Measurements from ENCODE around the gene ANKK1. TPM values are rescaled to one million over a fixed set of nuclear protein-coding genes. Genes with fewer than 3 reads are reported as not detected.

ANKK1 gene
- total and polyA plus RNA-seq, 2 of the 8 experiments (the other 6 are each of a cell fraction or from before 2014, with no cell fraction given), result 0.11 TPM; not detected in 1

GRCh38 chr11:113341388-113342165, 46.0 kb upstream of the ANKK1 start:
- no peaks in the 10 kb centered on the region for H3K79me1 ChIP-seq (ENCODE audit: low read depth, low read length)
- no peak overlapping the region for H2AFZ ChIP-seq (ENCODE audit: low read length)
- FAIRE-seq (no peak), DNase-seq (ENCODE audit: low read depth in 1 of 2, low spot score in 2 of 2) (no peak)
- no peak overlapping the region for H3K18ac ChIP-seq (ENCODE audit: extremely low read depth, low read length)
- POLR2A ChIA-PET (ENCODE audit: partially characterized antibody), result no interaction called here
- H2BK20ac ChIP-seq (ENCODE audit: low read length), result no peak overlapping the region
- no peak overlapping the region for H4K91ac ChIP-seq (replicated peaks; ENCODE audit: insufficient read length, low read length)
- no peaks in the 10 kb centered on the region for H3K79me2 ChIP-seq (ENCODE audit: control insufficient read depth in 1 of 2, insufficient read depth in 2 of 2, low read length in 2 of 2)
- no peak overlapping the region for H3K4me3 ChIP-seq (ENCODE audit: extremely low read depth in 1 of 4, insufficient read depth in 2 of 4, low read depth in 3 of 4, low read length in 4 of 4)
- H3K9ac ChIP-seq (replicated peaks in 1 of 4; ENCODE audit: extremely low read depth in 1 of 4, low read depth in 3 of 4, low read length in 3 of 4), result no peak overlapping the region
- TF ChIP-seq ATF2 (IDR thresholded peaks at IDR 0.05; ENCODE audit: low read length) (no peak), BRCA1 (IDR thresholded peaks at IDR 0.05; ENCODE audit: low read depth, low read length) (no peak), SP2 (IDR thresholded peaks at IDR 0.05; ENCODE audit: low read length) (no peak), CHD1 (IDR thresholded peaks at IDR 0.05; ENCODE audit: low read depth, low read length) (no peak), KDM4A (IDR thresholded peaks at IDR 0.05; ENCODE audit: low read depth, low read length, severe bottlenecking) (no peak), ASH2L (IDR thresholded peaks at IDR 0.05; ENCODE audit: low read length) (no peak), ATF3 (IDR thresholded peaks at IDR 0.05; ENCODE audit: insufficient read depth, low read depth, low read length) (no peak)
- H3K9me3 ChIP-seq (ENCODE audit: insufficient read depth in 2 of 2, low read depth in 1 of 2, low read length in 1 of 2), result no peaks in the 10 kb centered on the region
- no peak overlapping the region for H3K14ac ChIP-seq (ENCODE audit: insufficient read length)
- H3K23me2 ChIP-seq (ENCODE audit: low read depth, low read length), result no peaks in the 10 kb centered on the region; the same call in 1 of the 2 replicates
- H3K23ac ChIP-seq (ENCODE audit: insufficient read length), result no peak overlapping the region
- H3K36me3 ChIP-seq (ENCODE audit: control insufficient read depth in 2 of 4, insufficient read depth in 4 of 4, low read length in 3 of 4), result peaks cover 0 to 7% (median 1%) of the 10 kb centered on the region in 4 experiments; a peak in 2 of 8 replicates
- no peak overlapping the region for H2BK5ac ChIP-seq (ENCODE audit: low read depth, low read length)
- CTCF ChIA-PET (ENCODE audit: partially characterized antibody), result interaction anchor here (0.6 to 2.0 kb wide), 7 partner anchors 9 to 385 kb away, joined by 3 to 7 read pairs (median 3); no protein-coding TSS in a partner anchor
- no peak overlapping the region for H3K4me2 ChIP-seq (ENCODE audit: insufficient read depth in 1 of 2, low read depth in 2 of 2, low read length in 2 of 2)
- no peak overlapping the region for H2BK12ac ChIP-seq (ENCODE audit: low read depth, low read length)
- no peak overlapping the region for H2BK15ac ChIP-seq (ENCODE audit: low read length)
- peaks cover 0 to 1% of the 10 kb centered on the region in 2 experiments for H4K20me1 ChIP-seq (replicated peaks in 1 of 2; ENCODE audit: control insufficient read depth in 1 of 2, insufficient read depth in 2 of 2, low read length in 2 of 2)
- no peak overlapping the region for H2AK5ac ChIP-seq (ENCODE audit: low read depth, low read length)
- H3K27me3 ChIP-seq (replicated peaks in 1 of 4; ENCODE audit: control insufficient read depth in 3 of 4, extremely low read depth in 1 of 4, insufficient read depth in 3 of 4, low read length in 3 of 4), result no peaks in the 10 kb centered on the region
- H3K56ac ChIP-seq (replicated peaks; ENCODE audit: insufficient read length, low read depth, low read length), result no peak overlapping the region
- H4K8ac ChIP-seq (ENCODE audit: extremely low read depth, insufficient read depth, low read length), result no peak overlapping the region; the same call in 1 of the 2 replicates
- no peak overlapping the region for H4K5ac ChIP-seq (ENCODE audit: insufficient read length, low read depth, low read length)
- no peak overlapping the region for H3K4ac ChIP-seq (replicated peaks; ENCODE audit: insufficient read length, low read depth, low read length)
- no peak overlapping the region for H3K27ac ChIP-seq (ENCODE audit: low read depth, low read length)
- H3K4me1 ChIP-seq (replicated peaks in 1 of 4; ENCODE audit: control insufficient read depth in 3 of 4, insufficient read depth in 4 of 4, low read length in 3 of 4), result no peaks in the 10 kb centered on the region
- no peak overlapping the region for H2BK120ac ChIP-seq (replicated peaks; ENCODE audit: low read depth, low read length)
- WGBS, 2 experiments (ENCODE audit: extremely low coverage in 1 of 2, insufficient coverage in 1 of 2, insufficient read length in 1 of 2, insufficient replicate concordance in 2 of 2, low coverage in 1 of 2, low lambda C conversion rate in 2 of 2, missing lambda C conversion rate in 1 of 2), result 90% methylated on average over 10 of the region's 10 CpGs; no CpG with 5 or more reads in 1 of the 2 experiments
